Left forelimb (tissue), 1 donor: ENCODE data around the gene TESPA1.
"Not testable (repeated sequence)": the region's sequence is repeated elsewhere in the genome, so short reads cannot be mapped to it uniquely, and the experiment has no call there.

Experiments
- DNase-seq: peaks from one replicate; pipeline ENCODE4 v3.0.0-alpha.2; 2018; ENCODE audit warnings: low spot score

TESPA1 gene

GRCh38 chr12:54948171-54948570 is 36.4 kb downstream of the TESPA1 start:
- no peak for DNase-seq

- DNase-seq = no peak
Observed at GRCh38 chr12:54945082-54945481, 39.5 kb downstream of the TESPA1 start.

- not testable (repeated sequence) for DNase-seq
Observed at GRCh38 chr12:54943292-54943691, 41.3 kb downstream of the TESPA1 start.

- DNase-seq = no peak
Observed at GRCh38 chr12:54941659-54942058, 42.9 kb downstream of the TESPA1 start.

- DNase-seq = no peak
Observed at GRCh38 chr12:54940727-54941315, 43.7 kb downstream of the TESPA1 start.

GRCh38 chr12:54937929-54938328 is 46.6 kb downstream of the TESPA1 start:
- DNase-seq = no peak

GRCh38 chr12:54937376-54937775 is 47.2 kb downstream of the TESPA1 start:
- DNase-seq = no peak

- DNase-seq = no peak
Observed at GRCh38 chr12:54936736-54937135, 47.8 kb downstream of the TESPA1 start.

- no peak for DNase-seq
Observed at GRCh38 chr12:54935235-54935951, 49.2 kb downstream of the TESPA1 start.

- no peak for DNase-seq
Observed at GRCh38 chr12:54934419-54934818, 50.1 kb downstream of the TESPA1 start.

- no peak for DNase-seq
Observed at GRCh38 chr12:54933376-54933775, 51.2 kb downstream of the TESPA1 start.

- DNase-seq = no peak
Observed at GRCh38 chr12:54932691-54933090, 51.9 kb downstream of the TESPA1 start.

GRCh38 chr12:54932038-54932437 is 52.5 kb downstream of the TESPA1 start:
- DNase-seq = no peak

- DNase-seq = no peak
Observed at GRCh38 chr12:54929998-54930397, 54.6 kb downstream of the TESPA1 start.

- no peak for DNase-seq
Observed at GRCh38 chr12:54926246-54926645, 58.3 kb downstream of the TESPA1 start.

- DNase-seq = no peak
Observed at GRCh38 chr12:54924972-54925707, 59.4 kb downstream of the TESPA1 start.

- DNase-seq = no peak
Observed at GRCh38 chr12:54917001-54917488, 67.5 kb downstream of the TESPA1 start.
